Measurements from ENCODE around the gene ORC5.

The ORC5 gene

DNA sequence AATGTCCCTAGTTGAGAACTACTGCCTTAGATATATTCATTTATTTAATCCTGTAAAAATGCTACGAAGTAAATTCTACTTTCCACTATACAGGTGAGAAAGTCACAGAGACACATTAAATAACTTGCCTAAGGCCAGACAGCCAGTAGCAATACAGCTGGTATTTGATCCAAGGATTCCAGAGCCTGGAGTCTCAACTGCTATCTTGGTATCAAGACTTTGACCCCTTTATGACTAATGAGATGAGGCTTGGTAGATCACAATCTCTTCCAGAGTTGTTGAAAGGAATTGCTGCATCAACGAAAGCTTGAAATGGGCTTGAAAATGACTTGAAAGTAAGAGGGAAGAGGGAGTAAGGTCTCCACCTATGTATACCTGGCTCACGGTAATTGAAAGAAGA is 83.3 kb downstream of the ORC5 start:
- H3K4me3 ChIP-seq (ENCODE audit: control insufficient read depth, low read depth, low read length), result no peak overlapping the region
- TF ChIP-seq, protein P1, sequence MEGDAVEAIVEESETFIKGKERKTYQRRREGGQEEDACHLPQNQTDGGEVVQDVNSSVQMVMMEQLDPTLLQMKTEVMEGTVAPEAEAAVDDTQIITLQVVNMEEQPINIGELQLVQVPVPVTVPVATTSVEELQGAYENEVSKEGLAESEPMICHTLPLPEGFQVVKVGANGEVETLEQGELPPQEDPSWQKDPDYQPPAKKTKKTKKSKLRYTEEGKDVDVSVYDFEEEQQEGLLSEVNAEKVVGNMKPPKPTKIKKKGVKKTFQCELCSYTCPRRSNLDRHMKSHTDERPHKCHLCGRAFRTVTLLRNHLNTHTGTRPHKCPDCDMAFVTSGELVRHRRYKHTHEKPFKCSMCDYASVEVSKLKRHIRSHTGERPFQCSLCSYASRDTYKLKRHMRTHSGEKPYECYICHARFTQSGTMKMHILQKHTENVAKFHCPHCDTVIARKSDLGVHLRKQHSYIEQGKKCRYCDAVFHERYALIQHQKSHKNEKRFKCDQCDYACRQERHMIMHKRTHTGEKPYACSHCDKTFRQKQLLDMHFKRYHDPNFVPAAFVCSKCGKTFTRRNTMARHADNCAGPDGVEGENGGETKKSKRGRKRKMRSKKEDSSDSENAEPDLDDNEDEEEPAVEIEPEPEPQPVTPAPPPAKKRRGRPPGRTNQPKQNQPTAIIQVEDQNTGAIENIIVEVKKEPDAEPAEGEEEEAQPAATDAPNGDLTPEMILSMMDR (conservative IDR thresholded peaks at IDR 0.05; ENCODE audit: control insufficient read depth, insufficient read depth, low read depth, low read length), result no peak
- no peak for DNase-seq (ENCODE audit: low read depth)

DNA sequence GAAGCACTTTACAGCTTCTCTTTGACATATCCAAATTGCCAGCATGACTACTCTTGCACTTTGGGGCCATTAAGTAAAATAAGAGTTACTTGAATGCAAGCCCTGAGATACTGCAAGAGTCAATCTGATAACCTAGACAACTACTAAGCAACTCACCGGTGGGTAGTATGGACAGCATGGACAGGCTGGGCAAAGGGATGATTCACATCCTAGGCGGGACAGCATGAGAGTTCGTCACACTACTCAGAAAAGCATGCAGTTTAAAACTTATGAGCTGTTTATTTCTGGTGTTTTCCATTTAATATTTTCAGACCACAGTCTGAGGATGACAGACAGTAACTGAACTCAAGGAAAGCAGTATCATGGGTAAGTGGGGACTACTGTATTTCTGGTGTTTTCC is 84.0 kb downstream of the ORC5 start:
- TF ChIP-seq, protein P1 (conservative IDR thresholded peaks at IDR 0.05; ENCODE audit: control insufficient read depth, insufficient read depth, low read depth, low read length), result no peak
- H3K4me3 ChIP-seq (ENCODE audit: control insufficient read depth, low read depth, low read length), result no peak overlapping the region
- peak; percentile 51 for DNase-seq (ENCODE audit: low read depth)

DNA sequence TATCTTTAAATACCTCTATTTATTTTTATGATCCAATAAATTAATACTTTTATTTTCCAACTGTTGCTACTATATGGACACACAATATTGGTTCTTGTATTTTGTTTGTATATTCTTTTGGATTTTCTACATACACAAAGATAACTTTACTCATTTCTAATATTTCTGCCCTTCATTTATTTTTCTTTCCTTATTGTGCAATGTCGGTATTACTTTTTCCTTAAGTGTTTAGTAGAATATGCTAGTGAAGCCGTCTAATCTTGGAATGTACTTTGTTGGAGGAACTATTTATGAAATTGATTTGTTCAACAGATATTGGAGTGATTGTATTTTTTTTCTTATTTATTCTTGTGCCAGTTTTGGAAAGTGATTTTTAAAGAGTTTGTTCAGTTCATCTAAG is 94.0 kb downstream of the ORC5 start:
- TF ChIP-seq, protein P1 (conservative IDR thresholded peaks at IDR 0.05; ENCODE audit: control insufficient read depth, insufficient read depth, low read depth, low read length), result no peak
- no peak for DNase-seq (ENCODE audit: low read depth)
- no peak overlapping the region for H3K4me3 ChIP-seq (ENCODE audit: control insufficient read depth, low read depth, low read length)

DNA sequence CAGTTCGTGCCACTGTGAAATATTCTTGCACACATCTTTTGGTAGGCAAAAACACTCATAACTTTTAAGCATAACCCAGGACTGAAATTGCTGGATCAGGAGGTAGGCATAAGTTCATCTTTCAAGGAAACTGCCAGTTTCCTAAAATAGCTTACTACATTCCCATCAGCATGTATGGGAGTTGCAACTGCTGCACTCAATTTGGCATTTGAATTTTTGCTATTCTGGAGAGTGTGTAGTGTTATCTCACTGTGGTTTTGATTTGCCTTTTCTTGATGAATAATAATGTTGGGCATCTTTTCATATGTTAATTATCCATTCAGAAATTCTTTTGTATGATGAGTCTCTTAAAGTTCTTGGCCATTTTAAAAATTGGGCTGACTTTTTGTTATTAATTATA is 95.2 kb downstream of the ORC5 start:
- H3K4me3 ChIP-seq (ENCODE audit: control insufficient read depth, low read depth, low read length), result no peak overlapping the region
- no peak for DNase-seq (ENCODE audit: low read depth)
- TF ChIP-seq, protein P1 (conservative IDR thresholded peaks at IDR 0.05; ENCODE audit: control insufficient read depth, insufficient read depth, low read depth, low read length), result no peak

DNA sequence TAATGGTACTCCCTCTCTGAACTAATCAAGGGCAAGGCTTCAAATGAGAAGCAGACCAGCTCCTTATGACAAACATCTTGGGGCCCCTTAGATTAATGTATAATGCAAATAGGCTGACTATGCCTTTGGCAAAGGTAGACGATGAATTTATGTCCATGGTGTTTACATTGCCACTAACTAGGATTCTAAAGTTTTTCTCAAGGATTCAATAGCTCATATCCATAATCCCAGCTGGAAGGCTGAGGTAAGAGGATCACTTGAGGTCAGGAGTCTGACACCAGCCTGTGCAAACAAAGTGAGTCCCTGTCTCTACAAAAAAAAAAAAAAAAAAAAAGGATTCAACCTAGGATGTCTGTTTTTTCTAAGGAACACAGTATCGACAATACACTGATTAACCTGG is 96.5 kb downstream of the ORC5 start:
- DNase-seq (ENCODE audit: low read depth), result no peak
- TF ChIP-seq, protein P1 (conservative IDR thresholded peaks at IDR 0.05; ENCODE audit: control insufficient read depth, insufficient read depth, low read depth, low read length), result no peak
- H3K4me3 ChIP-seq (ENCODE audit: control insufficient read depth, low read depth, low read length), result no peak overlapping the region

DNA sequence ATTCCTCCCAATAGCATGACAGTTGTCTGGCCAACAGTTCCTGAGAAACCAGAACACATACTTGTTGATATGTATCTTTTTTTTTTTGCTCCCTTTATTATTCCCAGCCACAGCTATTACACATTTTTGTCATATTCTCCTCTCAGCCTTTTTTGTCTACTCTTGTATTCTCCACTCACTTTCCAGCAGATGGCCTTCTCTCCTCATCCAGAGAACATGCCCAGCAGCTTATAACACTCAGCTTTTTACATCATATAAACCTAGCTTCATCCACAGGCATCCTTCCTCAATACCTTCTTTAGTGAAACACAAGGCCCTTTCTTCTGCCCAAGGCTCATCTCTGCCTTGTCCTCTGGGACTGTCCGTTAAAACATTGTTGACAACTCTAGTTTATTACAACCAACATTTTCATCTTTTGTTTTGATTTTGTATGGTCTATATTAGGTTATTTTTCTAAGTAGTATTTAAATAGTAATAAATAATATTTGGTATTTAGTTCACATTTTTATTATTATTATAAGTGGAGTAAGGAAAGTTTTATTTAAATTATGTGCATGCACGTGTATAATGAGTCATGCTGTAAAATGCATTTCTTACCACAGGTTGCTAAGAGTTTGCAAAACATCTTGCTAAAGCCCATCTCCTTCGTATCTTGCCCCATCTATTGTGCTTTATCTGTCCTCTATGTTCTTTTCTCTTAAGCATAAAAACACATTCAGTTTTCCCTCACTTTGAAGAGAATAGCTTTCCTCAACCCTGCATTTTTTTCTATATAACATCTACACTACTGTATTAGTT is 101.5 kb downstream of the ORC5 start:
- TF ChIP-seq, protein P1 (conservative IDR thresholded peaks at IDR 0.05; ENCODE audit: control insufficient read depth, insufficient read depth, low read depth, low read length), result peak; percentile 16
- no peak overlapping the region for H3K4me3 ChIP-seq (ENCODE audit: control insufficient read depth, low read depth, low read length)
- peak; percentile 16 for DNase-seq (ENCODE audit: low read depth)
